Tibial artery (tissue), 4 donors: Measurements from ENCODE around the gene EHD4.

Experiments
- DNase-seq, 2 donors: peaks; one replicate each; pipeline ENCODE4 v3.0.0-alpha.2; 2019
- H3K27ac ChIP-seq, 2 donors: fragments of 200-600 bp; sonication (generic) in 1 of 2; 1 replicate in 1 of 2; 2 replicates in 1 of 2; pipeline ENCODE4 v1.5.1; 2018 to 2019; ENCODE audit warnings: mild to moderate bottlenecking in 1 of 2
- H3K27me3 ChIP-seq, 2 donors: fragments of 200-600 bp; sonication (generic) in 1 of 2; one replicate each; pipeline versions ENCODE4 v1.5.1 to v1.6.0; 2016 to 2019
- H3K36me3 ChIP-seq, 3 donors: fragments of 200-600 bp; sonication (generic) in 2 of 3; one replicate each; pipeline ENCODE4 v1.5.1; 2016 to 2019; ENCODE audit warnings: mild to moderate bottlenecking in 2 of 3
- H3K4me1 ChIP-seq, 4 donors: fragments of 200-600 bp; sonication (generic) in 2 of 4; 1 replicate in 3 of 4; 2 replicates in 1 of 4; pipeline ENCODE4 v1.5.1; 2016 to 2019
- H3K4me3 ChIP-seq, 2 donors: fragments of 200-600 bp; sonication (generic) in 1 of 2; 1 replicate in 1 of 2; 2 replicates in 1 of 2; pipeline ENCODE4 v1.5.1; 2018 to 2019; ENCODE audit warnings: mild to moderate bottlenecking in 2 of 2
- H3K9me3 ChIP-seq, 3 donors: fragments of 200-600 bp; sonication (generic) in 1 of 3; one replicate each; pipeline ENCODE4 v1.5.1; 2016 to 2019
- CTCF ChIP-seq, 2 experiments: fragments of 200-600 bp in 1 of 2; fragments of 450-650 bp in 1 of 2; IDR thresholded peaks; one replicate each; pipeline ENCODE4 v1.5.1; 2017 to 2019; ENCODE audit warnings: antibody characterized with exemption in 2 of 2, mild to moderate bottlenecking in 1 of 2, moderate library complexity in 1 of 2
- intact Hi-C: fragments of 100-400 bp; cut with DNase I; formaldehyde crosslinking; loops from one replicate; pipeline ENCODE4 v1.15.0; 2023; ENCODE audit warnings: low total_unique reads

The EHD4 gene

GRCh38 chr15:41936155-41936554, 36.2 kb downstream of the EHD4 start:
- DNase-seq = no peak
- H3K4me1 ChIP-seq = peaks cover 0 to 38% (median 29%) of the 10 kb centered on the region in 4 donors
- H3K4me3 ChIP-seq = no peak overlapping the region
- no peak for TF ChIP-seq CTCF (IDR thresholded peaks at IDR 0.05)
- H3K9me3 ChIP-seq = no peaks in the 10 kb centered on the region
- no peak overlapping the region for H3K27ac ChIP-seq
- peaks cover 0 to 15% (median 7%) of the 10 kb centered on the region in 3 donors for H3K36me3 ChIP-seq
- intact Hi-C loops = no loop called here
- no peaks in the 10 kb centered on the region for H3K27me3 ChIP-seq

- Histone ChIP-seq H3K27ac (no peak overlapping the region), H3K4me3 (no peak overlapping the region), H3K36me3 (peaks cover 0 to 14% (median 7%) of the 10 kb centered on the region in 3 donors), H3K4me1 (peaks cover 0 to 44% (median 35%) of the 10 kb centered on the region in 4 donors), H3K9me3 (no peaks in the 10 kb centered on the region), H3K27me3 (no peaks in the 10 kb centered on the region)
- DNase-seq = no peak
- intact Hi-C loops = no loop called here
- TF ChIP-seq CTCF (IDR thresholded peaks at IDR 0.05) = no peak
These were observed 36.8 kb downstream of the EHD4 start for GRCh38 chr15:41935566-41936020.

- H3K4me1 ChIP-seq = peaks cover 0 to 51% (median 42%) of the 10 kb centered on the region in 4 donors
- no peaks in the 10 kb centered on the region for H3K27me3 ChIP-seq
- peaks cover 0 to 7% (median 0%) of the 10 kb centered on the region in 3 donors for H3K36me3 ChIP-seq
- TF ChIP-seq CTCF (IDR thresholded peaks at IDR 0.05) = no peak
- intact Hi-C loops = loop anchor here (5.0 kb wide), 1 partner anchor 37 kb away; the partner anchor contains the start of gene EHD4
- H3K9me3 ChIP-seq = no peaks in the 10 kb centered on the region
- peak overlapping the region; percentile 17 to 56 for H3K27ac ChIP-seq
- no peak overlapping the region for H3K4me3 ChIP-seq
- DNase-seq = peak in 1 of 2 donors; percentile 63
These were observed 37.5 kb downstream of the EHD4 start for GRCh38 chr15:41934843-41935242.

- Histone ChIP-seq H3K9me3 (no peaks in the 10 kb centered on the region), H3K27ac (peak overlapping the region; percentile 17 to 56), H3K27me3 (no peaks in the 10 kb centered on the region), H3K4me1 (peaks cover 0 to 62% (median 53%) of the 10 kb centered on the region in 4 donors), H3K4me3 (no peak overlapping the region), H3K36me3 (peaks cover 0 to 6% (median 0%) of the 10 kb centered on the region in 3 donors)
- intact Hi-C loops = loop anchor here (5.0 kb wide), 1 partner anchor 39 kb away; the partner anchor contains the start of gene EHD4
- TF ChIP-seq CTCF (IDR thresholded peaks at IDR 0.05) = no peak
- peak in 1 of 2 donors; percentile 73 for DNase-seq
These were observed 38.6 kb downstream of the EHD4 start for GRCh38 chr15:41933771-41934170.

- peak overlapping the region; percentile 17 to 56 for H3K27ac ChIP-seq
- intact Hi-C loops = loop anchor here (5.0 kb wide), 1 partner anchor 39 kb away; the partner anchor contains the start of gene EHD4
- H3K4me3 ChIP-seq = no peak overlapping the region
- DNase-seq = peak in 1 of 2 donors; percentile 15
- peaks cover 0 to 6% (median 0%) of the 10 kb centered on the region in 3 donors for H3K36me3 ChIP-seq
- H3K27me3 ChIP-seq = no peaks in the 10 kb centered on the region
- H3K9me3 ChIP-seq = no peaks in the 10 kb centered on the region
- H3K4me1 ChIP-seq = peaks cover 0 to 67% (median 57%) of the 10 kb centered on the region in 4 donors
- TF ChIP-seq CTCF (IDR thresholded peaks at IDR 0.05) = no peak
These were observed 39.0 kb downstream of the EHD4 start for GRCh38 chr15:41933326-41933725.
